GM21367 (cell line): ENCODE results near the gene VPS52.
A peak's percentile ranks its signal among the peaks of the same experiment; 100 is the strongest.
"Not testable (repeated sequence)": the region's sequence is repeated elsewhere in the genome, so short reads cannot be mapped to it uniquely, and the experiment has no call there.

Source experiments
- ATAC-seq: cut with Tn5 transposase; IDR thresholded peaks from one replicate; pipeline ENCODE4 v1.9.1; 2021; ENCODE audit not compliant: unreplicated experiment

The VPS52 gene

DNA sequence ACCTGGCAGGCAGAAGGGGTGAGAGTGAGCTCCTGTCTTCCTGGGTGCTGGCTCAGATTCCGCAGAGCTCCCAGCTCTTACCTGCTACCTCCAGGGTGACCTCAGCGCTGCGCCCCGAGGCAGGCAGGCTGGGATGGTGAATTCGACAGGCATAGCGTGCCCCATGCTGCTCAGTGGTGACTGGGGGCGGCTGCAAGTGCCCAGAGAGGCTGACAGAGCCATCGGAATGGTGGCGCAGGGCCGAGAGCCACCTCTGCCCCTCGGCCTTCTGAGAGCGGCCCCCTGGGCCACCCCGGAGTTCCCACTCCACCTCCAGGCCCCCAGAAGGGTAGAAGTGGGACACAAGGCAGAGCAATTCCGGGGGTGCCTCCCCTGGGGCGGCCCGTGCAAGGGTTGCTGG lies 32.5 kb upstream of the VPS52 start:
- ATAC-seq: no peak

DNA sequence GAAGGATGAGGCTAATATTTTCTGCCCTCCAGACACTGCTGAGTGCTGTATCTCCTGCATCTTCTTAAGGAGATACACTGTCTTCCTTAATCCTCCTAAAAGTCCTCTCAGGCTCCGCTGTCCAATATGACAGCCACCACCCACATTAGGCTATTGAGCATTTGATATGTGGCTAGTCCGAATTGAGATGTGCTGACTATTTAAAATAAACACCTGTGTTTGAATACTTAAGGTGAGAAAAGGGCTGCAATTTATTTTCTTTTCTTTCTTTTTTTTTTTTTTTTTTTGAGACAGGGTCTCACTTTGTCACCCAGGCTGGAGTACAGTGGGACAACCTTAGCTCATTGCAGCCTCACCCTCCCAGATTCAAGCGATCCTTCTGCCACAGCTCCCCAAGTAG lies 30.2 kb upstream of the VPS52 start:
- no peak for ATAC-seq

GRCh38 chr6:33299237-33299944 lies 27.7 kb upstream of the VPS52 start:
- peak; percentile 59 for ATAC-seq

- no peak for ATAC-seq
Measured at GRCh38 chr6:33298773-33299236, 27.1 kb upstream of the VPS52 start, which contains the start of gene RGL2. RGL2 (minus strand) TSS chr6:33298942; CDS start chr6:33298610, 332 bp downstream.

DNA sequence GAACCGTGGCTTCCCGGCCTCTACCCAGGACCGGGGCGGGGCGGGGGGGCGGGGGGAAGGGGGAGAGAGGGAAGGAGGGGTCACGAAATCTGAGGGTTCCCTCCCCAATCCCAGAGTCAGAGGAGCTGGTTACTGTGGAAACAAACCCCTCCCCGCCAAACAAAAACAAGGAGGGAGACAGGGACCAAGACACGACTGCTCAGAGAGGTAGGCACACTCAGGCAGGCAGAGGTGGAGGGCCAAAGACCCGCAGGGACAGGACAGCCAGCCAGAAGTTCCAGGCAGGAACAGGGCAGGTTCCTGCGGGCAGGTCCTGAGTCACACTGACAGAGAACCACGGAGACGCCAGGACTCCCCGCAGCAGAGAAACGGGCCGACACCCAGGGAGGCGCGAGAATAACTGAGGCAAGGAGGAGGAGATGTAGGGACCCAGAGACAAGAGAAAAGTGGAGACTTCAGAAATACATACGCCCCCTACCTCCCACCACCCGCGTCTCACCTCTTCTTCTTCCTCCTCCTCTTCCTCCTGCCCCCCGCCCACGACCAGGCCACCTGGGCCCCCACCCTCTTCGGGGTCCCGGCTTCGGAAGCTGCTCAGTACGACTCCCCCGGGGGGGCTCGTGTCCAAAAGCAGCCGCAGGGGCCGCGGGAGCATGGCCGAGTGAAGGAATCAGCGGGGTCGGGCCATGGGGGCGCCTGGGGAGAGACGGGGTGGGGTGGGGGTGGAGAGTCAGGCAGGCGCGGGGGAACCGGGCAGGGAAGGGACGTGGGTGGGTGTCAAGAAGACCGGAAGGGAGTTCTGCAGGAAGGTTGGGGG lies 26.5 kb upstream of the VPS52 start:
- no peak for ATAC-seq

DNA sequence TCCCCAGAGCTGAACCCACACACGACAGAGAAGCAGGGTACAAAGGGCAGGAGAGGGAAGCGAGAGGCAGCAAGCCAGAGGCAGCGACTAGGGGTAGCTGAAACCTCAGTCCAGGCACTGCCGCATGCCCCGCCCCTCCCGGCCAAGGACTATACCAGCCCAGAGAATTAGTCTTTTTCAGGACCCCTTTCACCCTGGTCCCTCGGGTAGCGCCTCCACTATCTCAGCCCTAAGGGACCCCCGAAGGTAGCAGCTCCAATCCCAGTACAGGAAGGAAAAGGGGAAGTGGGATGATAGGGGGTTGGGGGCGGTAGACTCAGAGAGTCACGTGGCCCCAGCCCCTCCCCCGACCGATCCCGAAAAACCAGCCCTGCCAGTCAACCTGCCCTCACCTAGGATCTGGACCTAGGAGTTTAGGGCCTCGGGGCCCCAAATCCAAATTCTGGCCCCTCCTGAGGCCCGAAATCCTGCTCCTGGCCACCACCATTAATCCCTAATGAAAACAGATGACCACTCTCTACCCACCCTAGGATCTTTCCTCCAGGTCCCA lies 25.8 kb upstream of the VPS52 start:
- no peak for ATAC-seq

DNA sequence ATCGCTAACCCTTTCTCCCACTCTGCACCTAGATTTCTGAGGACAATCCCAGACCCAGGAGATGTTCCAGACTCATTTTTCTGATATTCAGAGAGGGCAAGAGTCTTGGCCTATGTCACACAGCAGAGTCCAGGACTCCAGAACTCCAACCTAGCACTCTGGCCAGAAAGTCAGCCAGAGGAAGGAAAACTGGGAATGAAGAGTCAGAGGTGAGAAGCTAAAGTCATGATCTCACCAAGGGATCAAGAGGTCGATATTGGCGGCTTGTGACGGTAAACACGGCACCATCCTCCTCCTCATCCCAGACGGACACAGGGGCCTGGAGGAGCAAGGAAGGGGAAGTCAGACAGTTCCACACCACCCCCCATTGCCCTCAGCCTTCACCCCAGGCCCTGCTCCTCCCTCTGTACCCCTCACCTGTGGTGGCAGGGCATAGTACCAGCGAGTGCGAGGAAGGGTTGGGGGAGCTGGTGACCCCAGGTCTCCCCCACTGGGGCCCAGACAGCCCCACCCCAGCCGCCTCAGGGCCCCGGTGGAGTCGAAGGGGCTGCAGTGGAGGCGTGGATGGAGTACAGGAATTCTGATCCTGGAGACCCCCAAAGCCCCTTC lies 25.2 kb upstream of the VPS52 start:
- no peak for ATAC-seq

DNA sequence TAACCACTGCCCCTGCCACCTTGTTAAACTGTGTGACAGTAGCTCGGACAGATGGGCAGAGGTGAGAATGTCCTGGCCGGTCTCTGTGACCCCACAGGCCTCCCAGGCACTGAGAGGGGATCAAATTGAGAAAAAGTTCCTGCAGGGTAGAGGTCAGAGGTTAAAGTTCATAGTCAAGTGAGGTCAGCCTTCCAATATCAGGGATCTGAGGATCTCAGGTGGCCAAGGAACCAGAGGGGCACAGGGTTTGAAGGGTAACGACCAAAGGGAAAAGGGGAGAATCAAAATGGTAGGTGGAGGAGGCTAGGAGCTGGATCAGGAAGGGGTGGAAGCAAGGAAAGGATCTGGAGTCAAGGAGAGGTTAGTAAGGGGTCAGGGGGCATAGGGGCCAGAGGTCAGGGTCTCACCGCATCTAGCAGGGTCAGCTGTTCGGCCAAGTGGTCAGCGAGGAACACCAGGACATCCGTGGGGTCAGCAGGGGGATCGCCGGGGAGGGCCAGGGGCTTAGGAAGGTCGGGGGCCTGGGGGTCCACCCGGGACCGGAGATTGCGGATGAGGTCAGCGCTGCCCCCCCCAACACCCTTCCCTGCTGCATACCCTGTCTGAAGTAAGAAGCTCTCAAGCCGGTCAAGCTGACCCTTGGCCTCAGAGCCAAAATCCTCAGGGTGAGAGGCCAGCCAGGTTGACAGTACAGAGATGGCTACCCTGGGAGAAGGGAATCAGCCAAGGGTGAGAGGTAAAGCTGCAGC lies 24.1 kb upstream of the VPS52 start:
- no peak for ATAC-seq

DNA sequence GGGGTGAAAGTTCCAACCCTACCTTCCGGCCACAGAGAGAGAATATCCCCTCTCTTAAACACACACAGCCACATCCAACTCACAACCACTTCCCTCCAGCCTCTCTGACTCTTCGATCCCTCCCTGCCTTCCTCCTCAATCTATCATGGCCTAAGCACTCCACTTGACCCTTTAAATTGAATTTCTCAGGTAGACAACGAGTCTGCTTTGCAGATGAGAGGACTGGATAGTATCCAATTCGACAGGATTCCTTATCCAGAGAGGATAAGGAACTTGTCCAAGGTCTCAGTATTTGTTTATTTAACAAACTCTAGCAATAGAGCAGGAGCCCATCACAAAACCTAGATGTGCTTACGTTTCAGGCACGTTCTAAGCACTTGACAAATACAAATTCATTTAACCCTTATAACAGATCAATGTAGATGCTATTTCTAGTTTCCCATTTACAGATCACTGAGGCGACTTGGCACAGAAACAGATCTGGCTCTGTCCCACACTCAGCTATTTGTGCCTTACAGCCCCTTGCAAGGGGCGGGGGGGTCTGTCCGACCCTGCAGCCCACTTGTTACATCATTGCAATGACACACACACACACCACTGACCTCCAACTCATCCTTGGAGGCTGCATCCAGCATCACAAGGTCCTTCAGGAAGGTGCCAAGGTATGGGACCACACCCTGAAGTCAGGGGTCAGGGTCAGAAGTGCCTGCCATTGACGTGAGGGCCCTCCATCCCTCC lies 22.6 kb upstream of the VPS52 start:
- no peak for ATAC-seq

DNA sequence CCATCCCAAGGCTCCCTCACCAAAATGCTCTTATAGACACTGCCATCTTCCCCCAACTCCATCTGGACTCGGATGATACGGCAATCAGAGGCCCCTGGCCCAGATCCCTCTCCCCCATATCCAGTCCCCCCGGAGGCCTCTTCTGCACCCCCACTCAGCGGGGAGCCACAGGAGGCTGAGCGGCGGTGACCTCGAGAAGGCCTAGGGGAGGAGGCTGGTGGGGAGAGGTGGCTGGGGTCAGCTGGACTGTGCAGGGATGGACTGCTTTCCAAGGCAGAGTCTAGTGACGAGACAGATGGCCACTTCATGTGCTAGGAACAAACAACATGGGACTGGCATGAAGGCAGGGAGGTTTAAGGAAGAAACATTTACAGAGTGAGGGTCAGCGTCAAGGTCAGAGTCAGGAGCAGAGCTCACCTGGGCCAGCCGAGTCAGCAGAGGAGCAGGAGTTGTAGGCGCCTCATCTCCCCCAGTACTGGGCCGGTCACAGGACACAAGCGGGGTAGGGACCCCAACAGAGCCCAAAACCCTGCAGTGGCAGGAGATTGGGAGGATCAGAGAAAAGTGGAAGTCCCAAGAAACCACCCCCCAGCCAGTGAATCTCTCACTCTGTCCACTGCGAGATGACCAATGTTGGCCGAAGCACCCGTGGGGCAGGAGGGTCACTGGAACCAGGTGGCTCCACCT lies 21.5 kb upstream of the VPS52 start:
- ATAC-seq: no peak

DNA sequence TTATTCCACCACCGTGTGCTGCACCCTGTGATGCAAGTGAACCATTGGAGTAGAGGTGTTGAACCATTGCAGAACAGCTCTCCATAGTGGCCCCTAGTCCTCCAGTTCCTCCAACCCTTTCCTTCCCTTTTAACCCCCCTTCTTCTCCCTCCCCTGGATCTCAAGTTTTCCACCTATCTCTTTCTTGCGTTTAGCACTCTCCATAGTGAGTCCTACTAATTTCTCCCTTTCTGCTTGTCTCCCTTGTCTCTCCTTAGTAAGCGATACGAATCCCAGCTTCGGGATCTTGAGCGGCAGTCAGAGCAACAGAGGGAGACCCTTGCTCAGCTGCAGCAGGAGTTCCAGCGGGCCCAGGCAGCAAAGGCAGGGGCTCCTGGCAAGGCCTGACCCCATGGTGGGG lies 18.8 kb upstream of the VPS52 start:
- no peak for ATAC-seq

DNA sequence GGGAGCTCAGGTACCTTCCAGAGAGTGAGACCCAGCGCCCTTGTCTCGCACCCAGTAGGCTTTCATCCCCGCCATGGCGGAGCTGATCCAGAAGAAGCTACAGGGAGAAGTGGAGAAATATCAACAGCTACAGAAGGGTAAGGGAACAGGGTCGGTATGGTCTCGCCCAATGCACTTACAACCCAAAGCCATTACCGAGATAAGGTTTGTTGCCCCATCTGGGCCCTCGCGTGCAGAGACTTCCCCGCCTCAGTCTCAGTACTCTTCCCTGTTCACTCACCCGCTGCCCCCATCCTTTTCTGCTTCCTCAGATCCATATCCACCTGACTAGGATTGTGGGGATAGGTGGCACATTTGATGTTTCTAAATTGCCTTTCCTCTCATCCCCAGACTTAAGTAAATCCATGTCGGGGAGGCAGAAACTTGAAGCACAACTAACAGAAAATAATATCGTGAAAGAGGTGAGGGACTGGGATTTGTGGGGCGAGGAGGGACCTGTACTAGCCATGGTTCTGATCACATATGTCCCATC lies 18.2 kb upstream of the VPS52 start:
- no peak for ATAC-seq

DNA sequence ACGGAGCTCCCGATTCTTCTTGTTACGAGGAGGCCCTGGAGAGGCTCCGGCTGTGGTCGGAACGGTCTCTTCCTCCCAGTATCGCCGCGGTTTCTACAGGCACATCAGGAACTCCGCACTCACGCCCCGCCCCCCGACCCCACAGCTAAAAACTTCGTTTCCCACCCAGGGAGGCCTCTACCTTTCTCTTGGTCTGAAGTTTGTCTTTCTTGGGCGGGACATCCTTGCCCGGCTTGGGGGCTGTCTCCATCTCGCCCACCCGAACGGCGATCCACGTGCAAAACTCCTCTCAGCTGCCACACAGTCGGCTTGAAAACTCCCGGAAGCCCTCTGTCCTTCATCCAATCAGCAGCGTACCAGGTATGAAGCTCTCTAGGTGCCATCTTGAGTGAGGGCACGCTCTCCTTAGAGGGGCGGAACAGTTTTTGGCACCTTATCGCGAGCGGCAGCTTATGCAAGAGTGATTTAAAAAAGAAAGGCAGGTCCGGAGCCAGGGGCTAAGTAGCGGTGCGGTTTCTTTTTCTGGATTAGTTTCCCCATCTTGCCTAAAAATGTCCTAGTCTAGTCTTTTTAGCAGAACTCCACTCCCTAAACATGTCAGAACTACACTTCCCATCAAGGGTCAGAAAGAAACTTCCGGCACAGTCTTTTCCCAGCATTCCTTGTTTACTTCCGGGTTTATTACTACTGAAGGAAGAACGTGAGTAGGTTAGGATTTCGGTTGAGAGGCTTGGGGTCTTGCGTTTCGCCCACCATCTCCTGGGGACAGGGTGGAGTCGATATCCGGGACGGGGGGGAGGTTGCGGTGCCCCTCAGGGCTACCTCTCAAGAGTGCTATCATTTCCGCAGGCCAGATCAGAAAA lies 17.5 kb upstream of the VPS52 start, which contains the start of the genes PFDN6 and WDR46:
Gene PFDN6, plus strand, starts transcription at position 681 of the 863 bp plus-strand sequence. CDS start 256 bp downstream, outside the sequence.
Gene WDR46, minus strand, starts transcription at position 319 of the 863 bp plus-strand sequence. Its CDS starts 69 bp downstream, at position 250.
- ATAC-seq: peak; percentile 64

DNA sequence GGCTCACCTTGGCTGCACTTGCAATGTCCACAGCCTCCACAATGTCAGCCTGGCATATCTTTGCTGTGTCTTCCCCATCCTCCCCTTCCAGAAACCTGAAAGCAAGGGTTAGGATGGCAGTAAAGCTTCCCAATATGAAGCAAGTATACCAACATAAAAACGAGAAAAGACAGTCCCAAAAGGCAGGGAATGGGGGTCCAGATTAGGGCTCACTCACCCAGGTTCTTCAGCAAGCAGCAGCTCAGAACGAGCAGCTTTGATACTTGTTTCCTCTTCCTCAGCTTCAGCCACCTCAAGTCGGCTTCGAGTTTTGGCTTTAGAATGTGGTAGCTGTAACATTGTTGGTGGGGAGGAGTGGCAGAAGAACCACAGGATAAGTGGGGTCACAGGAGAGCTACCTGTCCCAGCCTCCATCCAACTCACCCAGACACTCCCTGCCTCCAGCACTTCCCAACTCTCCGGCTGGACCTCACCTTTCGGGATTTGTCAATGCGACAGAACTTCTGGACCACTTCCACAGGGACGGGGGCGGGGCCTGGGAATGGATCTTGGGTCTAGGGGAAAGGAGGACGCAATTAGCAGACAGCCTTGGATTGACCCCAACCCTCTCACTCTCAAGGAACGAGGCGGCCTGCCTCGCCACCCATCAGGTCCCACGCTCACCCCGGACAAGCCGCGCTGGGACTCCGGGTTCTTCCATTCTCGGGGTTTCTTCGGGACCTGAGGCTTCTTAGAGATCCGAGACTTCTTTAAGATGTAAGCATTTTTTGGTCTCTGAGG lies 16.7 kb upstream of the VPS52 start:
- ATAC-seq: no peak

DNA sequence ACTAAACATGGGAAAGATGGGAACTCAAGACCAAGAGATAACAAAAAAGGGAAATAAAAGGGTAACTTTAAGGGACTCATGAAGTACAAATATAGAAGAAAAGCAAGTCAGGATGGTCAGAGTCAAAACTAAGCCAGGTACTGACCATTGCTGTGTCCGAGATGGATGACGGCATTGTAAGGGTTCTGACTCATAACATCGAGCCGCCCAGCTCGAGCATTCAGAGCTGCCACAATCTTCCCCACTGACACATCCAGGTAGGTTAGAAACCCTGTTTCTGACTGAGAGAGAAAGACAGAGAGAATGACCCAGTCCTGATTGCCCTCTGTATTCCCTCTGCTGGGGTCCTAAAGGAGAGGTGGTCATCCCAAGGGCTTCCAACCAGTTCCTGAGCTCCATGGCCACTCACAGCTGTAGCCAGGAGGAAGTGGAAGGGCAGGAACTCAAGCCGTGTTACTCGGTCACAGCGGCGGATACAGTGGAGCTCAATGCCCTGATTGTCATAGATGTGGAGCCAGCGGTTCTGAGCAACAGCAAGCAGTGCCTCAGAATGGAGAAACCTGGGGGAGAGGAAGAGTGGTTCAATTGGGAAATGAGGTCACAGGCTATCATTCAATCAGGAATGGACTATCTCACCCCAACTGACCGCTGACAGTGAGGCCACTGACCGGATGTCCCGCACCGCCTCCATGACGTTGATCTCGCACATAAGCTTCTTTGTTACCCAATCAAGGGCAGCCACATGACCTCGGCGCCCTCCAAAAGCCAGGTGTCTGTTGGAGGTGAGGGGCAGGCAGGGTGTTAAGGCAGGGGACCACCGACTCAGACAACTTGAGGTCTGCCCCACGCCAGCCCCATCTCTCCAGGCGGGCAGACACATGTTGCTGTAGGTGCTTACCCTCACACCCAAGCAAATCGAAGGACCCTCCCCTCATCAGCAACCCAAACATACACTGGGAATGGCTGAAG lies 15.6 kb upstream of the VPS52 start:
- no peak for ATAC-seq

DNA sequence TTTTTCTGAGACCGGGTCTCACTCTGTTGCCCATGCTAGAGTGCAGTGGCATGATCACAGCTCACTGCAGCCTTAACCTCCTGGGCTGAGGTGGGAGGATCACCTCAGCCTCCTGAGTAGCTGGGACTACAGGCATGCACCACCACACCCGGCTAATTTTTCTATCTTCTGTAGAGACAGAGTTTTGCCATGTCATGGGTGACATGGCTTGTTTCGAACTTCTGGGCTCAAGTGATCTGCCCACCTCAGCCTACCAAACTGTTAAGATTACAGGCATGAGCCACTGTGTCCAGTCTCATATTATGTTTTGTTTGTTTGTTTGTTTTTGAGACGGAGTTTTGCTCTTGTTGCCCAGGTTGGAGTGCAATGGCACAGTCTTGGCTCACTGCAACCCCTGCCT lies 13.5 kb upstream of the VPS52 start:
- ATAC-seq: not testable (repeated sequence)
